ENCODE measurements around the gene STX8.
A peak's percentile ranks its signal among the peaks of the same experiment; 100 is the strongest.

Gene STX8

DNA sequence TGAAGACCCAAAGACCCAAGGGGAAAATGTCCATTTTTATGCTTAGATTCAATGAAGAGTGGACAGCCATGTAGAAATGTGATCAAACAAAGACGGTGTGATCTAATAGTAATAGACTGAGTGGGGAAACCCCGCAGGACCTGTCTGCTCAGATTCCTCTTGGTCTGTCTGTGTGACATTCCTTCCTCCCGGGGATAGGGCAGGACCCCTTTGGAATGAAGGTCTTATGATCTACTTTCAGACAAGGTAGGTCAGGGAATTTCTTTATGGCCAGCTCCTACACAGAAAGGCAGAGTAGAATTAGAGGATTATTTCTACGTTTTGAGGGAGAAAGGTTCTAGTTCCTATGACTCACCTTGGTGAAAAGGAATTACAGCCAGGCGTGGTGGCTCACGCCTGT is 267.6 kb downstream of the STX8 start:
- Histone ChIP-seq H3K4me1 (ENCODE audit: control insufficient read depth, insufficient read depth, low read length, poor library complexity, severe bottlenecking) (peaks cover 13% of the 10 kb centered on the region), H3K4me3 (ENCODE audit: extremely low read depth, insufficient read depth, low read length, poor library complexity, severe bottlenecking) (no peak overlapping the region), H3K9me3 (ENCODE audit: control insufficient read depth, low read length) (no peaks in the 10 kb centered on the region), H3K27ac (ENCODE audit: low read depth, low read length, severe bottlenecking) (peak overlapping the region; percentile 89), H3K36me3 (ENCODE audit: control insufficient read depth, insufficient read depth, low read length) (no peaks in the 10 kb centered on the region)
- WGBS, 2 experiments (ENCODE audit: insufficient coverage in 2 of 2): 86 to 98% methylated on average over 2 to 4 of the region's 6 CpGs

DNA sequence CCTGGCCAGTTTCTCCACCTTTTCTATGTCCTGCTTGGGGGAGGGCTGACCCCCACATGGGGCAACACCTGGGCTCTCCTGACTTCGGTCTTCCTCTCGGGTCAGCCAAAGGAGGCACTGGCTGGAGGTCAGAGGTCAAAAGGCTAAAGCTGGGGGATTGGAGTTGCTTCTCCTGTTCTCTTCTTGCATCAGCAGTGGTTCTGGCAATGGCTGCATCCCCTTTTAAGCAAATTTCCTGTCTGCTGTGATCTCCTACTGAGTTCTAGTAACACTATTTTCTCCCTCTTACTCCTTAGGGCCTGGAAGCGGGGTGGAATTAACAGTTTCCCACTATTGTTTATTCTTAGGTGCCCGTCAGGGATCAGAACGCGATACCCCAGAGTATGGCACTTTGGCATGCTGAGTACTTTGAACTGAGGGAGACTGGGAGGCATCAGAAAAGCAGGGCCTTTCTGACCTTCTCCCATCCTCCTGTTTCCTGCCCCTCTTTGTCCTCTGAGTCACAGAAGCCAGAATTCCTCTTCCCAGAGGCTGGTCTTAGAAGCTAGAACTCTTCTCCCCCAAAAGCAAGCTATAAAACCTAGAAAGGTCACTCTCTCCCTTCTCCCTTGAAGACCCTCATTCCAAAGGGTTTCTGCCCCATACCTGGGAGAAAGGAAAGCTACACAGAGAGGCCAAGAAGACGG is 268.2 kb downstream of the STX8 start:
- Histone ChIP-seq H3K4me3 (ENCODE audit: extremely low read depth, insufficient read depth, low read length, poor library complexity, severe bottlenecking) (no peak overlapping the region), H3K27ac (ENCODE audit: low read depth, low read length, severe bottlenecking) (peak overlapping the region; percentile 89)

DNA sequence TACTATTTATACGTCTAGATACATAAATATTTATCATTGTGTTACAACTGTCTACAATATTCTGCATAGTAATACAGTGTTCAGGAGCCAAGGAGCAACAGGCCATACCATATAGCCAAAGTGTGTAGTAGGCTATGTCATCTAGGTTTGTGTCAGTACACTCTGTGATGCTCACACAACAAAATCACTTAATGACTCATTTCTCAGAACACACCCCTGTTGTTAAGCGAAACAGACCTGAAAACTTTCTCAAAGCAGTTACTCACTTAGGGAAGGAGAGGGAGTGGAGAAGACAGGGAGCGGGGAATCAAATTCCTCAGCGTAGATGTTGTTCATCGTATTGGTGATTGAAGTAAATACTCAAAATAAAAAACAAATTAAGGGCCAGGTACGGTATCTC is 269.5 kb downstream of the STX8 start:
- no peaks in the 10 kb centered on the region for H3K9me3 ChIP-seq (ENCODE audit: control insufficient read depth, low read length)
- no CpG with 5 or more reads among the region's 6 CpGs for WGBS, 2 experiments (ENCODE audit: insufficient coverage in 2 of 2)
- H3K27ac ChIP-seq (ENCODE audit: low read depth, low read length, severe bottlenecking): no peak overlapping the region
- no peaks in the 10 kb centered on the region for H3K36me3 ChIP-seq (ENCODE audit: control insufficient read depth, insufficient read depth, low read length)
- H3K4me1 ChIP-seq (ENCODE audit: control insufficient read depth, insufficient read depth, low read length, poor library complexity, severe bottlenecking): peaks cover 13% of the 10 kb centered on the region
- H3K4me3 ChIP-seq (ENCODE audit: extremely low read depth, insufficient read depth, low read length, poor library complexity, severe bottlenecking): no peak overlapping the region

More for the DNA sequence above, 268.2 kb downstream of the STX8 start:
- Histone ChIP-seq H3K36me3 (ENCODE audit: control insufficient read depth, insufficient read depth, low read length) (no peaks in the 10 kb centered on the region), H3K9me3 (ENCODE audit: control insufficient read depth, low read length) (no peaks in the 10 kb centered on the region), H3K4me1 (ENCODE audit: control insufficient read depth, insufficient read depth, low read length, poor library complexity, severe bottlenecking) (peaks cover 13% of the 10 kb centered on the region)
- WGBS, 2 experiments (ENCODE audit: insufficient coverage in 2 of 2): 59 to 68% methylated on average over 5 to 6 of the region's 7 CpGs

- H3K4me1 ChIP-seq (ENCODE audit: control insufficient read depth, insufficient read depth, low read length, poor library complexity, severe bottlenecking): no peaks in the 10 kb centered on the region
- H3K4me3 ChIP-seq (ENCODE audit: extremely low read depth, insufficient read depth, low read length, poor library complexity, severe bottlenecking): no peak overlapping the region
- no peak overlapping the region for H3K27ac ChIP-seq (ENCODE audit: low read depth, low read length, severe bottlenecking)
- WGBS, 2 experiments (ENCODE audit: insufficient coverage in 2 of 2): 91 to 100% methylated on average over 1 to 3 of the region's 7 CpGs
- no peaks in the 10 kb centered on the region for H3K9me3 ChIP-seq (ENCODE audit: control insufficient read depth, low read length)
- H3K36me3 ChIP-seq (ENCODE audit: control insufficient read depth, insufficient read depth, low read length): no peaks in the 10 kb centered on the region
Observed at GRCh38 chr17:9299695-9300094, 275.9 kb downstream of the STX8 start.

GRCh38 chr17:9298776-9299295 is 276.8 kb downstream of the STX8 start:
- Histone ChIP-seq H3K4me1 (ENCODE audit: control insufficient read depth, insufficient read depth, low read length, poor library complexity, severe bottlenecking) (no peaks in the 10 kb centered on the region), H3K27ac (ENCODE audit: low read depth, low read length, severe bottlenecking) (no peak overlapping the region), H3K9me3 (ENCODE audit: control insufficient read depth, low read length) (no peaks in the 10 kb centered on the region), H3K36me3 (ENCODE audit: control insufficient read depth, insufficient read depth, low read length) (no peaks in the 10 kb centered on the region), H3K4me3 (ENCODE audit: extremely low read depth, insufficient read depth, low read length, poor library complexity, severe bottlenecking) (no peak overlapping the region)
- 78 to 97% methylated on average over 3 to 4 of the region's 5 CpGs for WGBS, 2 experiments (ENCODE audit: insufficient coverage in 2 of 2)

DNA sequence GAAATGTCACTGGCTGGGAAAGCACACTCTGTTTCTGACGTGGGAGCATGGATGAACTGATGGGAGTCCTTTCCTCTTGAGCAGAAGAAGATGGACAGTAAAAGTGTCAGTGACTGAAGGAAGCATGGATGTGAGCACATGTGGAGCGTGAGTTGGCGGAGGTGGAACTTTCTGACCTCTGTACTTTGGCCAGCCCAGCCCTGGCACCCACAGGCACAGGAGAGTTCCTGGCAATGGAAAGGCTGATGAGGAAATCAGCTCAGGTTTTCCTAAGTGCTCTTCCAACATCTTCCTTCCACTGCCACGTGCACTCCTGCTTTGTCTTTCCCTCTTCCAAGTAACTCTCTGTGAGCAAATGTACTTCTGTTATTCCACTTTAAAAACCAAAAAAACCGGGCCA is 277.5 kb downstream of the STX8 start:
- H3K4me3 ChIP-seq (ENCODE audit: extremely low read depth, insufficient read depth, low read length, poor library complexity, severe bottlenecking): no peak overlapping the region
- H3K27ac ChIP-seq (ENCODE audit: low read depth, low read length, severe bottlenecking): no peak overlapping the region
- 88 to 92% methylated on average over 5 of the region's 5 CpGs for WGBS, 2 experiments (ENCODE audit: insufficient coverage in 2 of 2)
- H3K4me1 ChIP-seq (ENCODE audit: control insufficient read depth, insufficient read depth, low read length, poor library complexity, severe bottlenecking): no peaks in the 10 kb centered on the region
- H3K36me3 ChIP-seq (ENCODE audit: control insufficient read depth, insufficient read depth, low read length): no peaks in the 10 kb centered on the region
- no peaks in the 10 kb centered on the region for H3K9me3 ChIP-seq (ENCODE audit: control insufficient read depth, low read length)

- H3K36me3 ChIP-seq (ENCODE audit: control insufficient read depth, insufficient read depth, low read length): no peaks in the 10 kb centered on the region
- H3K4me1 ChIP-seq (ENCODE audit: control insufficient read depth, insufficient read depth, low read length, poor library complexity, severe bottlenecking): no peaks in the 10 kb centered on the region
- 78 to 93% methylated on average over 3 of the region's 4 CpGs for WGBS, 2 experiments (ENCODE audit: insufficient coverage in 2 of 2)
- no peaks in the 10 kb centered on the region for H3K9me3 ChIP-seq (ENCODE audit: control insufficient read depth, low read length)
- H3K27ac ChIP-seq (ENCODE audit: low read depth, low read length, severe bottlenecking): no peak overlapping the region
- H3K4me3 ChIP-seq (ENCODE audit: extremely low read depth, insufficient read depth, low read length, poor library complexity, severe bottlenecking): no peak overlapping the region
Observed at GRCh38 chr17:9294661-9295210, 280.9 kb downstream of the STX8 start.

DNA sequence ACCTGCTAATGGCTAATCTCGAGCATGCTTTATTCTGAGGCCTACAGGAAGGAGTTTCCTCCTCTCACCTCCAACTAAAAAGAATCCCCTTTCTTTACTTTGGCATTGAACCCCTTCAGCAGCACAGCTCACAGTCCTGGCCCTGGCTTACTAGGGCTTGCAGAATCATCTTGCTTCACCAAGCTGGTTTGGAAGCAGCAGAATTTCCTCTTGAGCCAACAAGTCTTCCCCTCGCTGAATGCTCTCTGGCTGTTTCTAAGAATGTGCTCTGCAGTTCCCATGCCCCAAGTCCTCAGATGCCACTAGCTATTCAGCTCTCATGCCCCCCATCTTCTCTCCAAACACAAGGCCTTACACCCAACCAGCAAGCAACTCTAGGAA is 283.1 kb downstream of the STX8 start:
- 95 to 96% methylated on average over 2 of the region's 2 CpGs for WGBS, 2 experiments (ENCODE audit: insufficient coverage in 2 of 2)
- no peaks in the 10 kb centered on the region for H3K36me3 ChIP-seq (ENCODE audit: control insufficient read depth, insufficient read depth, low read length)
- no peak overlapping the region for H3K27ac ChIP-seq (ENCODE audit: low read depth, low read length, severe bottlenecking)
- H3K4me1 ChIP-seq (ENCODE audit: control insufficient read depth, insufficient read depth, low read length, poor library complexity, severe bottlenecking): no peaks in the 10 kb centered on the region
- no peaks in the 10 kb centered on the region for H3K9me3 ChIP-seq (ENCODE audit: control insufficient read depth, low read length)
- no peak overlapping the region for H3K4me3 ChIP-seq (ENCODE audit: extremely low read depth, insufficient read depth, low read length, poor library complexity, severe bottlenecking)

- no peak overlapping the region for H3K4me3 ChIP-seq (ENCODE audit: extremely low read depth, insufficient read depth, low read length, poor library complexity, severe bottlenecking)
- H3K27ac ChIP-seq (ENCODE audit: low read depth, low read length, severe bottlenecking): no peak overlapping the region
- no peaks in the 10 kb centered on the region for H3K36me3 ChIP-seq (ENCODE audit: control insufficient read depth, insufficient read depth, low read length)
- no peaks in the 10 kb centered on the region for H3K9me3 ChIP-seq (ENCODE audit: control insufficient read depth, low read length)
- H3K4me1 ChIP-seq (ENCODE audit: control insufficient read depth, insufficient read depth, low read length, poor library complexity, severe bottlenecking): no peaks in the 10 kb centered on the region
- 65 to 70% methylated on average over 6 to 7 of the region's 8 CpGs for WGBS, 2 experiments (ENCODE audit: insufficient coverage in 2 of 2)
Observed at GRCh38 chr17:9291912-9292560, 283.6 kb downstream of the STX8 start.

DNA sequence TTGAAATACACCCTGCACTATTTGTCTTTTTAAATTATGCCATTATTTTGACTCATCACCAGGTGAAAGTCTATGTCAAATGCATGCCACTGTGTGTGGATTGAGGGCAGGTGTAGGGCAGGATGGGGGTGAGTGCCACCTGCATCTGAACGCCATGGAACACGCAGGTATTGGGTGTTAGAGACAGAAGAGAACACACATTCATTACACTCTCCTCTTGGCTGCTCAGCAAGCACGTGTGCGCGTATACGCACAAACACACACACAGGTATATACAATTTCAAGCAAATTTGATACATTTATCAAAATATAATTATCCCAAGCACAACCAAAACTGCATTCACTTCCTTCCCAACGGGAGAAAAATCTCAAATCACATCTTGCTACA is 285.4 kb downstream of the STX8 start:
- whole genome bisulfite sequencing, 2 experiments (ENCODE audit: insufficient coverage in 2 of 2): 78 to 92% methylated on average over 5 of the region's 7 CpGs
- Histone ChIP-seq H3K27ac (ENCODE audit: low read depth, low read length, severe bottlenecking) (no peak overlapping the region), H3K36me3 (ENCODE audit: control insufficient read depth, insufficient read depth, low read length) (no peaks in the 10 kb centered on the region), H3K4me1 (ENCODE audit: control insufficient read depth, insufficient read depth, low read length, poor library complexity, severe bottlenecking) (no peaks in the 10 kb centered on the region), H3K9me3 (ENCODE audit: control insufficient read depth, low read length) (no peaks in the 10 kb centered on the region), H3K4me3 (ENCODE audit: extremely low read depth, insufficient read depth, low read length, poor library complexity, severe bottlenecking) (no peak overlapping the region)

DNA sequence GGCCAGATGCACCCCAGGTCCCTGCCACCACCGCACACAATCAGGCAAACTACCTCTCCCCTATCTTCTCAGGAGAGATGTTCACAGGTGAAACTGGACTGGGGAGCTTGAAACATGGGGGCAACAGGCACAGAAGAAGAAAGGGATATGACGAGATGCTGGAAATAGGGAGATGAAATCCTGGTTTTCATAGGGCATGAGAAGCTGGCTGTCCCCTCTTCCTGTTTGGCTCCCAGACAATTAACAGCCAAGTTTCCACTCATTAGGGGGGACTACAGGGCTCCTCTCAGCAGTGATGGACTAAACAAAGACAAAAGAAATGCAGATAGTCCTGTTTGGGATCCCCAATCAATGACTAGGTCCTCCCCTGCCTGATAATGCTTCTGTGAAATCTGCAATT is 288.3 kb downstream of the STX8 start:
- Histone ChIP-seq H3K27ac (ENCODE audit: low read depth, low read length, severe bottlenecking) (no peak overlapping the region), H3K4me1 (ENCODE audit: control insufficient read depth, insufficient read depth, low read length, poor library complexity, severe bottlenecking) (no peaks in the 10 kb centered on the region), H3K36me3 (ENCODE audit: control insufficient read depth, insufficient read depth, low read length) (no peaks in the 10 kb centered on the region), H3K4me3 (ENCODE audit: extremely low read depth, insufficient read depth, low read length, poor library complexity, severe bottlenecking) (no peak overlapping the region), H3K9me3 (ENCODE audit: control insufficient read depth, low read length) (no peaks in the 10 kb centered on the region)
- 100% methylated on average over 1 of the region's 2 CpGs for WGBS, 2 experiments (ENCODE audit: insufficient coverage in 2 of 2)
